Measurements from ENCODE around the gene FMO3.

Gene FMO3

GRCh38 chr1:171127501-171127900, 36.8 kb downstream of the FMO3 start:
- Histone ChIP-seq H3K36me3 (ENCODE audit: low read depth) (no peaks in the 10 kb centered on the region), H3K4me3 (ENCODE audit: severe bottlenecking) (no peak overlapping the region), H3K27me3 (ENCODE audit: insufficient read depth, poor library complexity, severe bottlenecking) (no peaks in the 10 kb centered on the region), H3K4me1 (ENCODE audit: insufficient read depth, poor library complexity, severe bottlenecking) (no peaks in the 10 kb centered on the region), H3K27ac (ENCODE audit: poor library complexity, severe bottlenecking) (no peak overlapping the region), H3K9me3 (ENCODE audit: severe bottlenecking) (no peaks in the 10 kb centered on the region)
- TF ChIP-seq CTCF (IDR thresholded peaks at IDR 0.05; ENCODE audit: poor library complexity, severe bottlenecking) = no peak
- ATAC-seq (ENCODE audit: low read depth) = peak; percentile 61
- no peak for DNase-seq (ENCODE audit: low spot score)

- Histone ChIP-seq H3K27me3 (ENCODE audit: insufficient read depth, poor library complexity, severe bottlenecking) (no peaks in the 10 kb centered on the region), H3K9me3 (ENCODE audit: severe bottlenecking) (no peaks in the 10 kb centered on the region), H3K36me3 (ENCODE audit: low read depth) (no peaks in the 10 kb centered on the region), H3K4me1 (ENCODE audit: insufficient read depth, poor library complexity, severe bottlenecking) (no peaks in the 10 kb centered on the region), H3K4me3 (ENCODE audit: severe bottlenecking) (no peak overlapping the region), H3K27ac (ENCODE audit: poor library complexity, severe bottlenecking) (no peak overlapping the region)
- no peak for TF ChIP-seq CTCF (IDR thresholded peaks at IDR 0.05; ENCODE audit: poor library complexity, severe bottlenecking)
- no peak for ATAC-seq (ENCODE audit: low read depth)
- DNase-seq (ENCODE audit: low spot score) = no peak
Measured at GRCh38 chr1:171128463-171128862, 37.8 kb downstream of the FMO3 start.

- no peaks in the 10 kb centered on the region for H3K4me1 ChIP-seq (ENCODE audit: insufficient read depth, poor library complexity, severe bottlenecking)
- H3K36me3 ChIP-seq (ENCODE audit: low read depth) = no peaks in the 10 kb centered on the region
- DNase-seq (ENCODE audit: low spot score) = no peak
- no peaks in the 10 kb centered on the region for H3K9me3 ChIP-seq (ENCODE audit: severe bottlenecking)
- no peaks in the 10 kb centered on the region for H3K27me3 ChIP-seq (ENCODE audit: insufficient read depth, poor library complexity, severe bottlenecking)
- H3K4me3 ChIP-seq (ENCODE audit: severe bottlenecking) = no peak overlapping the region
- no peak overlapping the region for H3K27ac ChIP-seq (ENCODE audit: poor library complexity, severe bottlenecking)
- no peak for TF ChIP-seq CTCF (IDR thresholded peaks at IDR 0.05; ENCODE audit: poor library complexity, severe bottlenecking)
- no peak for ATAC-seq (ENCODE audit: low read depth)
Measured at GRCh38 chr1:171134204-171134923, 43.7 kb downstream of the FMO3 start.

GRCh38 chr1:171137580-171137979, 46.9 kb downstream of the FMO3 start:
- Histone ChIP-seq H3K27ac (ENCODE audit: poor library complexity, severe bottlenecking) (no peak overlapping the region), H3K4me3 (ENCODE audit: severe bottlenecking) (no peak overlapping the region), H3K9me3 (ENCODE audit: severe bottlenecking) (no peaks in the 10 kb centered on the region), H3K4me1 (ENCODE audit: insufficient read depth, poor library complexity, severe bottlenecking) (no peaks in the 10 kb centered on the region), H3K27me3 (ENCODE audit: insufficient read depth, poor library complexity, severe bottlenecking) (no peaks in the 10 kb centered on the region), H3K36me3 (ENCODE audit: low read depth) (no peaks in the 10 kb centered on the region)
- DNase-seq (ENCODE audit: low spot score) (no peak), ATAC-seq (ENCODE audit: low read depth) (no peak)
- TF ChIP-seq CTCF (IDR thresholded peaks at IDR 0.05; ENCODE audit: poor library complexity, severe bottlenecking) = no peak

GRCh38 chr1:171138980-171139379, 48.3 kb downstream of the FMO3 start:
- Histone ChIP-seq H3K36me3 (ENCODE audit: low read depth) (no peaks in the 10 kb centered on the region), H3K4me3 (ENCODE audit: severe bottlenecking) (no peak overlapping the region), H3K4me1 (ENCODE audit: insufficient read depth, poor library complexity, severe bottlenecking) (no peaks in the 10 kb centered on the region), H3K27ac (ENCODE audit: poor library complexity, severe bottlenecking) (no peak overlapping the region), H3K27me3 (ENCODE audit: insufficient read depth, poor library complexity, severe bottlenecking) (no peaks in the 10 kb centered on the region), H3K9me3 (ENCODE audit: severe bottlenecking) (no peaks in the 10 kb centered on the region)
- ATAC-seq (ENCODE audit: low read depth) (no peak), DNase-seq (ENCODE audit: low spot score) (no peak)
- no peak for TF ChIP-seq CTCF (IDR thresholded peaks at IDR 0.05; ENCODE audit: poor library complexity, severe bottlenecking)
